CD4-positive, alpha-beta T cell treated with Interferon gamma for 1 hour (primary cell): Measurements from ENCODE around the gene MS4A6A.

Source experiments
- DNase-seq: peaks from one replicate; pipeline ENCODE4 v3.0.0-alpha.2; 2020

Gene MS4A6A

DNA sequence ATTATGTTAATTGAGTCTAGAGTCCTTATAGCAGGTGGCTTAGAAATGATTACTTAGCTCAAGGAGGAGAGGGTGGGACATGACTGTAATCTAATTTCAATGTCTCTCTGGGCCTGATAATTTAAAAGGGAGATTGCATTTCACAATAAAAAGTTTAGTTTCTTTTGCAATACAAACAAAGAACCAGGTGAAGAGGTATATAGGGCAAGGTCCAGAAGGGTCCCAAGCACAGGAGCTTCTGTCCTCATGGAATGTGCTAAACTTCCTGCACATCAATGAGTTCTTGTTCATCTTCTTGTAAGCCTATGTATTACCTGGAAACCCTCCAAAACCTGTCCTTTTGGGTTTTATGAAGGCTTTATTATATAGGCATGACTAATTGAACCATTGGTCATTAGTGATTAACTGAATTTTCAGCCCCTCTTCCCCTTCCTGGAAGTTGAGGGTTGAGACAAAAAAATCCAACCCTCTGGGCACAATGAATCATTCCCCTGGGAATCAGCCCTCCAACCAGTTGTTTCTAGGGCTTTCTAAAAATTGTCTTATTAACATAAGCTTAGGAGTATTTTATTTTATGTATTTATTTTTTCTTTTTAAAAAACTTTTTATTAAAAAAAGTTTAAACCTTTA, 56.8 kb downstream of the MS4A6A start:
- no peak for DNase-seq

DNA sequence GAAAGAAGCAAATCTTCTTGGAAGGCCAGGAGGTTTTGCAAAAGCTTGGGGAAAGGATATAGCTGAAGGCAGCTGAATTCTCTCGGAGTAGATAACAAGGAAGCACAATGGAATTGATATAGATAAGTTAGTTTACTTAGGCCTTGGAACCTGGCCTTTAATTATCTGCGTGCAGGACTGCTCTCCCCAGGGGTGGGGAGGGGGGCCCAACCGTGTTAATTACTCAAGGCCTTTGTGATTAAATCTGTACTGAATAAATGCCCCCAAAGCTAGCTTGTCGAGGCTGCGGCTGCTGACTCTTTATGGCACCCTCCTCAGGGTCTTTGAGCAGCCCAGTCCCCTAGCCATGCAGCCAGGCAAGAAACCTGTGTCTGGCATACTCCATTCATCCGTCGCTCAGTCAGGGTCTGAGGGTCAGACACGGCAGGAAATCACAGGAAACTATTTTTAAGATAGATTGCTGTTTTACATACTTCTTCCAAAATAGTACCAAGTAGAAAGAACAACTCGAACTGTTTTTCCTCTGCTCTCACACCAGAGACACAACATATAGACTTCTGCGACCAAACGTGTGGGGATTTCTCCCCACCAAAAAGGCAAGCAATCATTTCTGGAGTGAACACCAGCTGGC, 58.0 kb downstream of the MS4A6A start:
- DNase-seq: no peak
